ENCODE data around the gene KRTAP24-1. TPM values are rescaled to one million over a fixed set of nuclear protein-coding genes. Genes with fewer than 3 reads are reported as not detected.

The KRTAP24-1 gene
- total RNA-seq, 1 experiment from 2014 or later = not detected

DNA sequence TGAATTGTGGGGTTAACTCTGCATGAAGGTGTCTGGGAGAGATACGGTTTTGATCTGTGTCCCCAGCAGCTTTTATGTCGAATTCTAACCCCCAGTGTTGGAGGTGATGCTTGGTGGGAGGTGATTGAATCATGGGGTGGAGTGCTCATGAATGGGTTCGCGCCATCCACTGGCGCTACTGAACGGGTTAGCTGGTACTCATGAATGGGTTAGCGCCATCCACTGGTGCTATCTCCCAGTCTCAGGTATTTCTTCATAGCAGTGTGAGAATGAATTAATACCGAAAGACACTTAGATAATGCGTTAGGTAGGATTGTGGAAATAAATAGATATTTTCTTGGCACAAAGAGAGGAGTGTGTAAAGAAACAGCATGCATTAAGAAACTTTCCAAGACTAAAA lies 33.9 kb downstream of the KRTAP24-1 start:
- no peak for DNase-seq
- Histone ChIP-seq H3K36me3 (no peaks in the 10 kb centered on the region), H3K27me3 (no peaks in the 10 kb centered on the region), H3K9me3 (no peaks in the 10 kb centered on the region), H3K4me3 (no peak overlapping the region)

GRCh38 chr21:30245061-30245460 lies 37.7 kb downstream of the KRTAP24-1 start:
- no peak for DNase-seq
- no peak overlapping the region for H3K4me3 ChIP-seq
- no peaks in the 10 kb centered on the region for H3K27me3 ChIP-seq
- no peaks in the 10 kb centered on the region for H3K9me3 ChIP-seq
- H3K36me3 ChIP-seq = no peaks in the 10 kb centered on the region

GRCh38 chr21:30243691-30244090 lies 39.1 kb downstream of the KRTAP24-1 start:
- no peak for DNase-seq
- Histone ChIP-seq H3K27me3 (no peaks in the 10 kb centered on the region), H3K9me3 (no peaks in the 10 kb centered on the region), H3K4me3 (no peak overlapping the region), H3K36me3 (no peaks in the 10 kb centered on the region)

- no peaks in the 10 kb centered on the region for H3K9me3 ChIP-seq
- no peaks in the 10 kb centered on the region for H3K27me3 ChIP-seq
- no peak for DNase-seq
- no peaks in the 10 kb centered on the region for H3K36me3 ChIP-seq
- no peak overlapping the region for H3K4me3 ChIP-seq
These were observed 42.1 kb downstream of the KRTAP24-1 start for GRCh38 chr21:30240661-30241060.

DNA sequence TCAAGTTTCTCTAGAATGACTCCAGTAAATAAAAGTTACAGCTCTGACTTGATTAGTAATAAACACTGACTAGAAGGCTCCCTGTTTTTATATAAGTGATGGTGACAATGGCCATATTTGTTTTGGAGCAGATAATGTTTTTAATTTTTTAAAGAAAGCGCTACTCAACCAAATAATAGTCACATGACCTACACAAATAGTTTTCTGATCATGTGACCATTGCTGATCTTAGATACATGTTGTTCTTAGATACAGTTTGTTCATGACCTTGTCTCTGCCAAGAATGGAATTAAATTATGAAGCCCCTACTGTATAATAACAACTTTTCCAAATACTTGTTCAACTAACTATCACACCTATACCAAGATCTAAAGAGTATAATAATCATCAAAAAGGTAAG lies 44.6 kb downstream of the KRTAP24-1 start:
- no peak for DNase-seq
- H3K4me3 ChIP-seq = no peak overlapping the region
- no peaks in the 10 kb centered on the region for H3K36me3 ChIP-seq
- H3K9me3 ChIP-seq = no peaks in the 10 kb centered on the region
- H3K27me3 ChIP-seq = no peaks in the 10 kb centered on the region

GRCh38 chr21:30234643-30235042 lies 48.1 kb downstream of the KRTAP24-1 start:
- DNase-seq = no peak
- Histone ChIP-seq H3K4me3 (no peak overlapping the region), H3K9me3 (peaks cover 2% of the 10 kb centered on the region; the same call in 1 of the 2 replicates), H3K27me3 (no peaks in the 10 kb centered on the region), H3K36me3 (no peaks in the 10 kb centered on the region)

DNA sequence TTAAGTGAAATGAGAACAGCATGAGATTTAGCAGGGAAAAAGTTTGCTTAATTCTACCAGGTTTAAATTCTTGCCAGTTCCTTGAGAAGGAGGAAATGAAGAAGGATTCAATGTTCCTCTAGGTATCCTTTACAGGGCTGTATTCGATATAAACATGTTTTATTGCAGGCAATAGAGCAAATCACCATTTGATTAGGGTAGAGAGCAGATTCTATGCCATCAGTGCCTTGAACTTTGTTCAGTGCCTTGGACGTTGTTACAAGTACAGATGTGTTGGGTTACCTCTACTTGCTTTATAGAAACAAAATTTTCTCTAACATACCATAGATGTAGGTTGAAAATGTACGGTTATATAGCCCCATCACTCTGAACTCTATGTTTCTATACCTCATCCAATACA lies 48.7 kb downstream of the KRTAP24-1 start:
- no peak for DNase-seq
- Histone ChIP-seq H3K27me3 (no peaks in the 10 kb centered on the region), H3K9me3 (peaks cover 2% of the 10 kb centered on the region; the same call in 1 of the 2 replicates), H3K4me3 (no peak overlapping the region), H3K36me3 (no peaks in the 10 kb centered on the region)

DNA sequence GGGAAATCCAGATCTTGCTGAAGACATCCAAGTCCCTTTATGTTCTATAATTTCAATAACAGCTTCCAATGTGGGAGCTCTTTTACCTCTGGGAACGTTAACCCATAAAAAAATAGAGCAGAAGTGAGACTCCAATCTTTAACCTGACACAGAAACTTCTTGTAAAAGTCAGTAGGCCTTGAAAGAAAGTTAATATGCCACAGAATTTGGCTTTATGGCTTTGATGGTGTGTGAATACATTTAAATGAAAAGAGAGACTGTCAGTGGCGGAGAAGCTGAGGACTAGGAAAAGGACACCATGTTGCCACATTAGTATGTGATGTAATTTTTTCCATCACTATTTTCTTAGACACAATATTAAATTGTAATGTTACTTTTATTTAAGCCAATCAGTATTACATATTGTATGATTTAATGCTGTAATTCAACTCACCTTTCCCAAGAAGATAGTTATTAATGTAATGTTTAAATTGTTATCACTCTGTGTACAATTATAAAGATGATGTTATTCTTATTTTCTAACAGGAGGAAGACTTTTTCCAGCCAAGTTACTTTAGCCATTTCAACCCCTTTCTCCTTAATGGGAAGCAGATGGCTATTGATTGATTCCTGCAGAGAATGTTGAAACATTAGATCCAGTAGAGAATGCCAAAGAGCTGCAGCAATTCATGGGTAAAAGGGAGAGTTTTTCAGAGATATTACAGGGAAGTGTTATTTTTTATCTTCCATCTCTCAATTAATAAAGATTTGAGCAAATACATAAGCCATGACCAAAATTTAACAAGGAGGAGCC lies 49.3 kb downstream of the KRTAP24-1 start:
- Histone ChIP-seq H3K4me3 (no peak overlapping the region), H3K27me3 (no peaks in the 10 kb centered on the region), H3K9me3 (peaks cover 2% of the 10 kb centered on the region; the same call in 1 of the 2 replicates), H3K36me3 (no peaks in the 10 kb centered on the region)
- DNase-seq = no peak

- no peak overlapping the region for H3K4me3 ChIP-seq
- DNase-seq = no peak
- H3K36me3 ChIP-seq = no peaks in the 10 kb centered on the region
- peaks cover 2% of the 10 kb centered on the region; the same call in 1 of the 2 replicates for H3K9me3 ChIP-seq
- no peaks in the 10 kb centered on the region for H3K27me3 ChIP-seq
These were observed 50.7 kb downstream of the KRTAP24-1 start for GRCh38 chr21:30232011-30232410.

Other genes with a start within 250 kb of the KRTAP24-1 start
- gene CLDN17, start 116.1 kb downstream of the KRTAP24-1 start, total RNA-seq (2014; rRNA removed; shearing (Covaris generic); ENCODE audit: low replicate concordance) = not detected in 2 replicates
- not detected in 2 replicates for gene CLDN8, start 66.9 kb downstream of the KRTAP24-1 start, total RNA-seq (2014; rRNA removed; shearing (Covaris generic); ENCODE audit: low replicate concordance)
- not detected in 2 replicates for gene KRTAP25-1, start 6.6 kb upstream of the KRTAP24-1 start, total RNA-seq (2014; rRNA removed; shearing (Covaris generic); ENCODE audit: low replicate concordance)
- not detected in 2 replicates for gene KRTAP26-1, start 37.4 kb upstream of the KRTAP24-1 start, total RNA-seq (2014; rRNA removed; shearing (Covaris generic); ENCODE audit: low replicate concordance)
- not detected in 2 replicates for gene KRTAP27-1, start 54.7 kb upstream of the KRTAP24-1 start, total RNA-seq (2014; rRNA removed; shearing (Covaris generic); ENCODE audit: low replicate concordance)
- gene KRTAP23-1, start 65.7 kb upstream of the KRTAP24-1 start, total RNA-seq (2014; rRNA removed; shearing (Covaris generic); ENCODE audit: low replicate concordance) = not detected in 2 replicates
- gene KRTAP13-2, start 89.3 kb upstream of the KRTAP24-1 start, total RNA-seq (2014; rRNA removed; shearing (Covaris generic); ENCODE audit: low replicate concordance) = not detected in 2 replicates
- gene KRTAP13-1, start 113.1 kb upstream of the KRTAP24-1 start, total RNA-seq (2014; rRNA removed; shearing (Covaris generic); ENCODE audit: low replicate concordance) = not detected in 2 replicates
- gene KRTAP13-3, start 143.0 kb upstream of the KRTAP24-1 start, total RNA-seq (2014; rRNA removed; shearing (Covaris generic); ENCODE audit: low replicate concordance) = not detected in 2 replicates
- not detected in 2 replicates for gene KRTAP13-4, start 147.3 kb upstream of the KRTAP24-1 start, total RNA-seq (2014; rRNA removed; shearing (Covaris generic); ENCODE audit: low replicate concordance)
- gene KRTAP15-1, start 157.3 kb upstream of the KRTAP24-1 start, total RNA-seq (2014; rRNA removed; shearing (Covaris generic); ENCODE audit: low replicate concordance) = not detected in 2 replicates
- gene KRTAP19-1, start 197.4 kb upstream of the KRTAP24-1 start, total RNA-seq (2014; rRNA removed; shearing (Covaris generic); ENCODE audit: low replicate concordance) = not detected in 2 replicates
- not detected in 2 replicates for gene KRTAP19-2, start 204.5 kb upstream of the KRTAP24-1 start, total RNA-seq (2014; rRNA removed; shearing (Covaris generic); ENCODE audit: low replicate concordance)
- not detected in 2 replicates for gene KRTAP19-3, start 209.1 kb upstream of the KRTAP24-1 start, total RNA-seq (2014; rRNA removed; shearing (Covaris generic); ENCODE audit: low replicate concordance)
- not detected in 2 replicates for gene KRTAP19-4, start 214.2 kb upstream of the KRTAP24-1 start, total RNA-seq (2014; rRNA removed; shearing (Covaris generic); ENCODE audit: low replicate concordance)
- gene KRTAP19-5, start 219.2 kb upstream of the KRTAP24-1 start, total RNA-seq (2014; rRNA removed; shearing (Covaris generic); ENCODE audit: low replicate concordance) = not detected in 2 replicates

All from MG63 (cell line).